ENCODE results near the gene INPP5F.

Gene INPP5F

GRCh38 chr10:119688033-119688508 lies 37.8 kb upstream of the INPP5F start:
- TF ChIP-seq CSDC2 (CRISPR knock-in tag; IDR thresholded peaks at IDR 0.05) (peak; percentile 91), ZNF8 (CRISPR knock-in tag; IDR thresholded peaks at IDR 0.05) (no peak), ZFP3 (CRISPR knock-in tag; IDR thresholded peaks at IDR 0.05) (peak; percentile 52; the same call in 1 of the 2 replicates), ISL1 (CRISPR knock-in tag; IDR thresholded peaks at IDR 0.05) (0 out of 2 replicates have a peak, but pooled peaks have one; percentile 23), RARB (CRISPR knock-in tag; IDR thresholded peaks at IDR 0.05) (no peak)
- ATAC-seq, result no peak; the same call in 2 of the 3 replicates

GRCh38 chr10:119689016-119689580 lies 36.8 kb upstream of the INPP5F start:
- TF ChIP-seq CSDC2 (CRISPR knock-in tag; IDR thresholded peaks at IDR 0.05), result no peak
- TF ChIP-seq ZNF70 (CRISPR knock-in tag; IDR thresholded peaks at IDR 0.05), result no peak
- TF ChIP-seq PPARA (CRISPR knock-in tag; IDR thresholded peaks at IDR 0.05; ENCODE audit: borderline replicate concordance), result no peak
- no peak for TF ChIP-seq RARB (CRISPR knock-in tag; IDR thresholded peaks at IDR 0.05)
- TF ChIP-seq GLIS3 (CRISPR knock-in tag; IDR thresholded peaks at IDR 0.05), result no peak
- TF ChIP-seq, protein P1, sequence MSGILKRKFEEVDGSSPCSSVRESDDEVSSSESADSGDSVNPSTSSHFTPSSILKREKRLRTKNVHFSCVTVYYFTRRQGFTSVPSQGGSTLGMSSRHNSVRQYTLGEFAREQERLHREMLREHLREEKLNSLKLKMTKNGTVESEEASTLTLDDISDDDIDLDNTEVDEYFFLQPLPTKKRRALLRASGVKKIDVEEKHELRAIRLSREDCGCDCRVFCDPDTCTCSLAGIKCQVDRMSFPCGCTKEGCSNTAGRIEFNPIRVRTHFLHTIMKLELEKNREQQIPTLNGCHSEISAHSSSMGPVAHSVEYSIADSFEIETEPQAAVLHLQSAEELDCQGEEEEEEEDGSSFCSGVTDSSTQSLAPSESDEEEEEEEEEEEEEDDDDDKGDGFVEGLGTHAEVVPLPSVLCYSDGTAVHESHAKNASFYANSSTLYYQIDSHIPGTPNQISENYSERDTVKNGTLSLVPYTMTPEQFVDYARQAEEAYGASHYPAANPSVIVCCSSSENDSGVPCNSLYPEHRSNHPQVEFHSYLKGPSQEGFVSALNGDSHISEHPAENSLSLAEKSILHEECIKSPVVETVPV (CRISPR knock-in tag; IDR thresholded peaks at IDR 0.05), result no peak
- no peak for TF ChIP-seq ZFP3 (CRISPR knock-in tag; IDR thresholded peaks at IDR 0.05)
- no peak for TF ChIP-seq ZNF8 (CRISPR knock-in tag; IDR thresholded peaks at IDR 0.05)
- no peak for TF ChIP-seq BACH2 (CRISPR knock-in tag; IDR thresholded peaks at IDR 0.05; ENCODE audit: borderline replicate concordance)
- ATAC-seq, result no peak

GRCh38 chr10:119691726-119692125 lies 34.1 kb upstream of the INPP5F start:
- TF ChIP-seq CSDC2 (CRISPR knock-in tag; IDR thresholded peaks at IDR 0.05), result no peak
- TF ChIP-seq ZFP3 (CRISPR knock-in tag; IDR thresholded peaks at IDR 0.05), result no peak
- TF ChIP-seq PPARA (CRISPR knock-in tag; IDR thresholded peaks at IDR 0.05; ENCODE audit: borderline replicate concordance), result no peak
- TF ChIP-seq OSR1 (CRISPR knock-in tag; IDR thresholded peaks at IDR 0.05), result no peak
- no peak for TF ChIP-seq ZNF8 (CRISPR knock-in tag; IDR thresholded peaks at IDR 0.05)
- TF ChIP-seq ZNF565 (CRISPR knock-in tag; conservative IDR thresholded peaks at IDR 0.05; ENCODE audit: low read depth), result no peak
- TF ChIP-seq ARNTL (CRISPR knock-in tag; IDR thresholded peaks at IDR 0.05; ENCODE audit: borderline replicate concordance, low read depth), result no peak
- no peak for TF ChIP-seq RARB (CRISPR knock-in tag; IDR thresholded peaks at IDR 0.05)
- no peak for TF ChIP-seq TOX (CRISPR knock-in tag; IDR thresholded peaks at IDR 0.05; ENCODE audit: borderline replicate concordance)
- no peak for TF ChIP-seq ESRRG (CRISPR knock-in tag; IDR thresholded peaks at IDR 0.05)
- no peak for TF ChIP-seq POU6F1 (CRISPR knock-in tag; IDR thresholded peaks at IDR 0.05; ENCODE audit: borderline replicate concordance, low read depth)
- TF ChIP-seq, protein P2, sequence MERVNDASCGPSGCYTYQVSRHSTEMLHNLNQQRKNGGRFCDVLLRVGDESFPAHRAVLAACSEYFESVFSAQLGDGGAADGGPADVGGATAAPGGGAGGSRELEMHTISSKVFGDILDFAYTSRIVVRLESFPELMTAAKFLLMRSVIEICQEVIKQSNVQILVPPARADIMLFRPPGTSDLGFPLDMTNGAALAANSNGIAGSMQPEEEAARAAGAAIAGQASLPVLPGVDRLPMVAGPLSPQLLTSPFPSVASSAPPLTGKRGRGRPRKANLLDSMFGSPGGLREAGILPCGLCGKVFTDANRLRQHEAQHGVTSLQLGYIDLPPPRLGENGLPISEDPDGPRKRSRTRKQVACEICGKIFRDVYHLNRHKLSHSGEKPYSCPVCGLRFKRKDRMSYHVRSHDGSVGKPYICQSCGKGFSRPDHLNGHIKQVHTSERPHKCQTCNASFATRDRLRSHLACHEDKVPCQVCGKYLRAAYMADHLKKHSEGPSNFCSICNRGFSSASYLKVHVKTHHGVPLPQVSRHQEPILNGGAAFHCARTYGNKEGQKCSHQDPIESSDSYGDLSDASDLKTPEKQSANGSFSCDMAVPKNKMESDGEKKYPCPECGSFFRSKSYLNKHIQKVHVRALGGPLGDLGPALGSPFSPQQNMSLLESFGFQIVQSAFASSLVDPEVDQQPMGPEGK (CRISPR knock-in tag; IDR thresholded peaks at IDR 0.05; ENCODE audit: borderline replicate concordance), result no peak
- TF ChIP-seq BACH2 (CRISPR knock-in tag; IDR thresholded peaks at IDR 0.05; ENCODE audit: borderline replicate concordance), result no peak
- TF ChIP-seq, protein P1 (CRISPR knock-in tag; IDR thresholded peaks at IDR 0.05), result no peak
- no peak for TF ChIP-seq SNAI2 (CRISPR knock-in tag; IDR thresholded peaks at IDR 0.05)
- no peak for TF ChIP-seq ZFP30 (CRISPR knock-in tag; IDR thresholded peaks at IDR 0.05)
- TF ChIP-seq GLIS3 (CRISPR knock-in tag; IDR thresholded peaks at IDR 0.05), result no peak
- no peak for TF ChIP-seq ISL1 (CRISPR knock-in tag; IDR thresholded peaks at IDR 0.05)
- no peak for ATAC-seq

GRCh38 chr10:119693262-119693957 lies 32.4 kb upstream of the INPP5F start:
- no peak for ATAC-seq

More at GRCh38 chr10:119693262-119693957, 32.4 kb upstream of the INPP5F start:
- no peak for TF ChIP-seq BACH2 (CRISPR knock-in tag; IDR thresholded peaks at IDR 0.05; ENCODE audit: borderline replicate concordance)
- no peak for TF ChIP-seq ZNF8 (CRISPR knock-in tag; IDR thresholded peaks at IDR 0.05)
- TF ChIP-seq ZNF565 (CRISPR knock-in tag; conservative IDR thresholded peaks at IDR 0.05; ENCODE audit: low read depth), result no peak
- no peak for TF ChIP-seq ISL1 (CRISPR knock-in tag; IDR thresholded peaks at IDR 0.05)
- TF ChIP-seq ARNTL (CRISPR knock-in tag; IDR thresholded peaks at IDR 0.05; ENCODE audit: borderline replicate concordance, low read depth), result no peak
- TF ChIP-seq TOX (CRISPR knock-in tag; IDR thresholded peaks at IDR 0.05; ENCODE audit: borderline replicate concordance), result no peak
- no peak for TF ChIP-seq ZNF70 (CRISPR knock-in tag; IDR thresholded peaks at IDR 0.05)
- TF ChIP-seq, protein P3, sequence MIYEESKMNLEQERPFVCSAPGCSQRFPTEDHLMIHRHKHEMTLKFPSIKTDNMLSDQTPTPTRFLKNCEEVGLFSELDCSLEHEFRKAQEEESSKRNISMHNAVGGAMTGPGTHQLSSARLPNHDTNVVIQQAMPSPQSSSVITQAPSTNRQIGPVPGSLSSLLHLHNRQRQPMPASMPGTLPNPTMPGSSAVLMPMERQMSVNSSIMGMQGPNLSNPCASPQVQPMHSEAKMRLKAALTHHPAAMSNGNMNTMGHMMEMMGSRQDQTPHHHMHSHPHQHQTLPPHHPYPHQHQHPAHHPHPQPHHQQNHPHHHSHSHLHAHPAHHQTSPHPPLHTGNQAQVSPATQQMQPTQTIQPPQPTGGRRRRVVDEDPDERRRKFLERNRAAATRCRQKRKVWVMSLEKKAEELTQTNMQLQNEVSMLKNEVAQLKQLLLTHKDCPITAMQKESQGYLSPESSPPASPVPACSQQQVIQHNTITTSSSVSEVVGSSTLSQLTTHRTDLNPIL (CRISPR knock-in tag; IDR thresholded peaks at IDR 0.05; ENCODE audit: low read depth), result no peak
- no peak for TF ChIP-seq PPARA (CRISPR knock-in tag; IDR thresholded peaks at IDR 0.05; ENCODE audit: borderline replicate concordance)
- no peak for TF ChIP-seq ESRRG (CRISPR knock-in tag; IDR thresholded peaks at IDR 0.05)
- TF ChIP-seq CSDC2 (CRISPR knock-in tag; IDR thresholded peaks at IDR 0.05), result no peak

All from SK-N-SH treated with all-trans-retinoic acid at 6 μM for 48 hours (cell line).